ENCODE measurements around the gene AFAP1L2.

The AFAP1L2 gene

DNA sequence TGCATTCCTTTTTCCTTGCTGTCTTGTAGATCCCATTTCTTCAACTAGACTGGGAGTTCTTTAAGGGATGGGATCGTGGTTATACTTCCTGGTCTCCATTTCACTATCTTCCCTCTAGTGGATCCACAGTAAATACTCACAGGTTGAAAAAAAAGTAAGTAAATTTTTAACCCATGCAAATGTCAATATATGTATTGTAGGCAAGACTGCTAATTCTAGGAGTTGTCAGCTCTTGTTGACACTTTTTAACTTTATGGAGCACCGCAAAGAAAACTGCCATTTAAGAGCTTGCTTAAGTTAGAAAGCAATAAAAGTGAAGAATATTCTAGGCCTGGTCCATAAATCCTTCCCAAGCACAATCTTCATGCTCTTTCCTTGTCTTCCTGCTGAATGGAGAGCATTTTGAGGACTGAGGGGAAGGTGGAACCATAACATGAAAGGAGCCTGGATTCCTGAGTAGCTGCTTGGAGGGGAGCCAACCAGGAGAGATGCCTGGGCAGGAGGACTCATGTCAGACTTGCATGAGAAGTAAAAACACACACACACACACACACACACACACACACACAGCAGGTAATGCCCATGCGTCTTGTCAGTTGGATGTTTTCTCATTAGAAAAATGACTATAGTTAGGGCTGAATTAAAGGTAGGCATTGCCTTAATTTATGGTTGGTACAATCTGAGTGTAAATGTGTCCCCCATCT lies 133.1 kb downstream of the AFAP1L2 start:
- no peak for DNase-seq (ENCODE audit: low spot score)

DNA sequence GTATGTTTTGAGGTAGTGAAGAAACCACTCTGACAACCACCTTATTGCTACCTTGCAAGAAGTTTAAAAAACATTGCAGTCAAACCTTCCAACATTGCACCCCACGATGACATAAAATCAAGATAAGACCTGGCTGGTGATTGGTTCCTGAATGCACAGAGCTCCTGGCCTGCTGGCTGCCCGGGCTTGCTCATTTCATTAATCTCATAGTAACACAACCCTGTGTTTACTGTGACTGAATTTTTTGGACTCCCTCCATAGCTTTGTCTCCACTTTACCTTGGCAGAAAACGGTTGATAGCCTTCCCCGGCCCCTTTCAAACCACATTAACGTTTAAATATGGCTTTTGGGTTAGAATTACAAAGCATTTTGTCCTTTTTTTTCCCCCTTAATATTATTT lies 137.8 kb downstream of the AFAP1L2 start:
- DNase-seq (ENCODE audit: low spot score) = no peak

DNA sequence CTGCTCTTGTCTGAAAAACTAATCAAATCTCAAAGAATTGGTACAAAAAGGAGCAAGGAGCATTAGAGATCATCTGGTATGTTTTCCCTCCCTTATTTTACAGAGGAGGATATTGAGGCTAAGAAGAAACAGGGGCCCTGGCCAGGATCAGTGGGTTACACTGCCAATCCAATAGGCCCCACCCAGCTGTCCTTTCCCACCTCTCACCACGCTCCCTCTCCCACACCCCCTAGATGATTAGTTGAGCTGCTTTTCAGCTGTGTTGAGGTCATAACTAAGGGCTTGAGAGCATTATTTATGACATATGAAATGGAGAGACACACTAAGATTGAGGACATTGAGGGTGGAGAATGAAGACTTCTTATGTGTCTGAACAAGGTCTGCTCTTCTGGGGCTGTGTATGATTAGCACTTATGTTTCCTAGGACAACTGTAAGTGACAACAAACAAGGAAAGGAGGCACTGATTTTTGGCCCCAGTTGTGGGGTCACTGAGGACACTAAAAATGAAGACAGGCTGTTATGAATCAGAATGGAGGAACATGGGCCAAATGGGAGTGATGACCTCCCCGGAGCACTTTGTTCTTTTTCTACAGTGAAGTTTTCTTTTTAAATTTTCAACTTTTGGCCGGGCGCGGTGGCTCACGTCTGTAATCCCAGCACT lies 138.8 kb downstream of the AFAP1L2 start:
- no peak for DNase-seq (ENCODE audit: low spot score)

- no peak for DNase-seq (ENCODE audit: low spot score)
Observed at GRCh38 chr10:114262496-114262895, 141.8 kb downstream of the AFAP1L2 start.

DNA sequence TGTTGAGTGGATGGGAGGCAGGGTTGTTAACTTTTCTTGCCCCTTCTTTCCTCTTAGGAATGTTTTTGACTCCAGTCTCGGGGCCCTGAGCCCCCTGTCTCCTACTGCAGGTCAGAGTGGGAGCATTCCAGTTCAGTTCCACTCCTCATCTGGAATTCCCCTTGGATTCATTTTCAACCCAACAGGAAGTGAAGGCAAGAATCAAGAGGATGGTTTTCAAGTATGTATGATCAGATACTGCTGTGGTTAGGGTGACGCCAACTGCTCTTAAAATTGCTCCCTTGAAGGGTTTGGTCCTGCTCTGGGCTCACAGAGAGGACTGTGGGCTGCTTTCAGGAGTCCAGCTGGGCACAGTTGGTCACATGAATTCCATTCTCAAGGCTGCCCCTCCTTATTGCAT lies 143.2 kb downstream of the AFAP1L2 start:
- no peak for DNase-seq (ENCODE audit: low spot score)

DNA sequence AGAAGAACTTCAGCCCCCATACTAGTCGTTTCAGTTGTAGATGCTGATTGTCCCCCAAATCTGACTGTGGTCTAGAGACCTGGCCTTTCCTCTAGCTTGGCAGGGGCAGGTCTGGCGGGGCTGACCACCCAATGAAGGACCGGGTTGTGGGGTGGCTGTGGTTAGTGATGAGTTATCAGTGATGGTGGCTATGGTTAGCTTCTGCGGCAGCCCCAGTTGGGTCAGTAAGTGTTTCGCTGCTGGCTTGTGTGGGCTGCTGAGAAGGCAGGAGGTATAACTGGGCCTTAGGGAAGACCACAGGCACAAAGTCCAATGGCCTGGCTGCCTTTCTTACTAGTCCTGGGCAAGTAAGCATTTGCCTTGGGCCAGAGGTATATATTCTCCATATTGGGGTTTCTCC lies 143.9 kb downstream of the AFAP1L2 start:
- DNase-seq (ENCODE audit: low spot score) = no peak

DNA sequence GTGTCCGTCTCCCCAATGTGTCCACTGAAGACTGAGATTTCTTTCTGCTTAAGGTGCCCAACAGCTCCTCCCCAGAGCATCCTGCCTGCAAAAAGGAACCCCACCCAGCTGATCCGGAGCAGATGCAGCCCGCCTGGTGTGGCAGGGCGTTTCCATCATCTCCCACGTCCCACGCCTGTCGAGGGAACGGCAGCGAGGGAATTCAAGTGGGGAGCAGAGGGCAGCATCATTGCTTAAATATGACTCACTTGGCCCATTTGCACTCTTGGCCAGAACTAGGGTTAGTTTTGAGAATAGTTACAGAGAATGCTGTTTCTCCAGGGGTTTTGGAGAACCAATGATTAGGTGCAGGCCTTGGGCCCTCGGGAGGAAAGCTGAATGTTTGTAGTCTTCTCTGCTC lies 144.5 kb downstream of the AFAP1L2 start:
- DNase-seq (ENCODE audit: low spot score) = no peak

- DNase-seq (ENCODE audit: low spot score) = no peak
Observed at GRCh38 chr10:114258274-114258840, 145.9 kb downstream of the AFAP1L2 start.

DNA sequence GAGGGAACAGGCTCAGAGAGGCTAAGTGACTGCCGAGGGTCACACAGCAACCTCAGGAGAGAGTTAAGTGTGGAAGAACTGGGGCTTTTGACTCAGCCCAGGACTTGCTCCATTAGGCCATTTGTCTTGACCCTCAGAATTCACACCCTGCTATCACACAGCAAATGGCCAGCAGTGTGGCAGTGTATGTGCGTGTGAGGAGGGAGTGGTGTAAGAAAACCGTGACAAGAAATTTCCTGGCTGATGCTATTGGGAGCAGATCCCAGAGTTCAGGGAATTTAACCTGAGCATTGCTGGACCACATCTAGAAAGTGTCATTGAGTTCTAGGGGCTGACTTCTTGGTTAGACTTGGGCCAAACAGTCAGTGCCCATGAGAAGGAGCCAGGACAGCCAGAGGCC lies 146.8 kb downstream of the AFAP1L2 start:
- no peak for DNase-seq (ENCODE audit: low spot score)

DNA sequence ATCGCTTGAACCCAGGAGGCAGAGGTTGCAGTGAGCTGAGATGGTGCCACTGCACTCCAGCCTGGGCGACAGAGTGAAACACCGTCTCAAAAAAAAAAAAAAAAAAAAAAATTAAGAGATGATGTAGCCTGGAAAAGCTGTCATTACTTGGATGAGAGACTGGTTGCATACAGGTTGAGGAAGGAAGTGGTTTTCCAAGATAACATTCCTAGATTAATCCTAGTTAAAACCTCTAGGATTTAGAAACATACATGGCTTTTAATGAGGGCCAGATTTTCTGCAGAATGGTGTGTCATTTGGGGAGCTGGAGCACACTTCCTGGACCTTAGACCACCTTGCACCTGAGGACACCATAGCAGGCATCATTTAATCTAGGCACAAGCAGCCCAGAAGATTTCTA lies 147.5 kb downstream of the AFAP1L2 start:
- DNase-seq (ENCODE audit: low spot score) = no peak

GRCh38 chr10:114256008-114256765 lies 148.1 kb downstream of the AFAP1L2 start:
- no peak for DNase-seq (ENCODE audit: low spot score)

DNA sequence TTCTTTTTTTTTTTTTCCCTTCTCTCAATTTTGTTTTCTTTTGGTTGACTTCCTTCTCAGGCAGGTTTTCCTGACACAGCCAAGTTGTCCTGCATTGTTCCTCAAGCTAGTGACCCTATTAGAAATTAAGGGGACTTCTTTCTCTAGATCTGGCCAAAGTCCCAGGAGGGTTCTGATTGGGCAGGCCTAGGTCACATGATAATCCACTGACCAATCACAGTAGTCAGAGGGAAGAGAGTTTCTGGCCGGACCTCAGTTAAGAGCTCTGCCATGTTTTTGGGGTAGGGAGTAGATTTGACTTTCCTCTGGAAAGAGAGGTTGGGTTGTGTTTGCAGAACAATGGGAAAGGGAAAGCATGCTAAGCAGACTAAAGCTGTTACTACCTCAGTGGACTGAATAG lies 149.1 kb downstream of the AFAP1L2 start:
- no peak for DNase-seq (ENCODE audit: low spot score)

GRCh38 chr10:114252883-114253282 lies 151.4 kb downstream of the AFAP1L2 start:
- DNase-seq (ENCODE audit: low spot score) = no peak

DNA sequence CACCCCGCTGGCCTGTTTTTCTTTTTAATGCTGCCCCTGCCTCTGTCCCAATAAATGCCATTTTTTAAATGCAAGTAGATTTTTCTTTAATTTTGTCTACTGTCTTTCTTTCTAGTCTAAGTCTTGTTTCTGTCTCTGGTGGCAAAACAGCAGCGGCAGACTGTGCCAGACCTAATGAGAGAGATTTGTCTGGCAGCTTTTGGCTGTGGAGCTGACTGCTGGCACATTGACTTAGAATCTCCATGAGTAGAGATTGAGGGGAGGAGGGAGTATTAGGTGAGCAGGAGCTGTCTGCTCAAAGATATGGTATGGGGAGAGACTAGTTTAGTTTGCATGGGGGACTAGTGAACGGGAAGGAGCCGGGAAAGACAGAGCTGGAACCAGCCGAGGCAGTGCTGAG lies 152.2 kb downstream of the AFAP1L2 start:
- DNase-seq (ENCODE audit: low spot score) = no peak

- no peak for DNase-seq (ENCODE audit: low spot score)
Observed at GRCh38 chr10:114250716-114251115, 153.6 kb downstream of the AFAP1L2 start.

DNA sequence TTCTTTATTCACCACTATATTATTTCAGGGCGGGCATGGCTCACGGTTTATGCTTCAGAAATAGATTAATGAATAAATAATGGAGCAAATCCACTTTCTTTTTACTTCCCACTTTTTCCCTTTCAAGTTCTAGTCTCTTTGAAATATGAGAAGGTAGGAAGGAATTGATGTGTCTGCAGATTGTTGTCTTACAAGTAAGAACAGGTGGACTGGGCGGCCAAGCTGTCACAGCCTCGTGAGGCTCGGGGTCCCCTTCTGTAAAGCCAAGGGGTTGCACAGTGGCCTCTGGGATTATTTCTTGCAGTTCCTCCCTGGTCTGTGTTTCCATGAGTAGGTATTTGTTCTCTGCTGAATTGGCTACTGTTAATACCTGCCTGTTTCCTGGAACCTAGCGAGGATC lies 154.1 kb downstream of the AFAP1L2 start:
- no peak for DNase-seq (ENCODE audit: low spot score)

DNA sequence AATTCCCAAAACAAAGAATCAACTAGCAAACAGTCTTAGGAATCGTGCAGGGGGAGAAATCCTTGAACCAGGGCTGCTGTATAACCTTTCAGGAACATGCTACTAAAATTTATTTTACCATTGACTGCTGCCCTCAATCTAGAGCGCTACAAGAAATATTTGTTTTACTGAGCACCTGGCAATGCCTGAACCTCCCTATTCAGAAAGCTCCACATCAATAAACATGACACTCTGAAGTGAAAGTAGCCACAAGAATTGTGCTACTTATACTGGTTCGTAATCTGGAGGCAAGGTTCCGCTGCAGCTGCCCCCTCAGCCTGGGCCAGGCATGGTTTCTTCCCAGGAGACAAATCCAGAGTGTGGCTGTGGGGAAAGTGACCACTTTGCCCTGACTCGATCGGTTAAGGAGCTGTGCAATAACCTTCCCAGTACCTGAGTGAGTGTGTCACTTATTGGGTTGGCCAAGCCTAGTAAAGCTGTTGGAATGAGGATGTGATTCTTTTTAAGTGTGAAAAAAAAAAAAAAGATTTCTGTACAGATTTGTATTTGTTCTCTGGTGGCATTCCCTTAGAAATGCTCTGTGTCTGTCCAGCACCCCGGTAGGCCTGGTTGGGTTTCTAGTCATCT lies 157.5 kb downstream of the AFAP1L2 start:
- no peak for DNase-seq (ENCODE audit: low spot score)

DNA sequence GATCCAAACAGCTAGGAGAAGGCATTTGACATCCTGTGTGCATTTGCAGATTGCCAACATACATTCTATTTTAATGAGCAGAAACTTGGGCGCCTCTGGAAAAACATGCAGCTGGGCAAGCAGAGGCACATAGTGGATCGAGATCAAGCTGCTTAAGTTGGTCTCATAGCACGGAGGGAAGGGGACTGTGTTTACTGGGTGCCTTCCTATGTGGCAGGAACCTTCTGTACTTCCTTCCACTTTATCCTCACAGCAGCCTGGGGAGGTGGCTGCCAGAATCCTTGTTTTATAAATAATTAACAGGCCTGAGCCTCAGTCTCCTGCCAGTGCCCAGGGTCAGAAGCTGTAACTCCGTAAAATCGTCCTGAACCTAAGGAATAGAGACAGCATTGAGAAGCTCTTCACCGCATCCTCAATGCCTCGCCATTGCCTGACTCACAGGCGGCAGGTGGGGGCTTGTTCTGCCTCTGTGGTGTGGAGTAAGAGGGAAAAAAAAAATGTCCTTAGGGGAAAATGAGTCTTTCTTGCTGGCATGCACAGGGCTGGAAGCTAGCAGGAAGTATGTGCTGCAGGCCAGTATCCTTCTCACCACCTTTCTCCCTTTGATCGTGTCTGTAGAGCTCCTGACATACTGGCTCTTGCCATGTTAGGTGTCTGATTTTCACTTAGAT lies 159.0 kb downstream of the AFAP1L2 start:
- DNase-seq (ENCODE audit: low spot score) = no peak
